Psoas muscle (tissue), 8 donors: ENCODE results near the gene ITGA11. TPM values are rescaled to one million over a fixed set of nuclear protein-coding genes. Genes with fewer than 3 reads are reported as not detected.
A peak's percentile ranks its signal among the peaks of the same experiment; 100 is the strongest.

ENCODE experiments used
- ATAC-seq, 4 donors: fragments of 200-7000 bp; cut with Tn5 transposase; one replicate each; pipeline ENCODE4 v1.9.1; 2020; ENCODE audit warnings: moderate library complexity in 3 of 4, mild to moderate bottlenecking in 2 of 4
- DNase-seq, 2 donors: peaks; one replicate each; pipeline ENCODE4 v3.0.0-alpha.2; 2020
- H3K27ac ChIP-seq: fragments of 200-600 bp; one replicate; pipeline ENCODE4 v1.8.0; 2022
- H3K27me3 ChIP-seq, 3 donors: fragments of 200-600 bp in 1 of 3; one replicate each; pipeline versions ENCODE4 v1.6.1 to v1.8.0; 2013 to 2022; ENCODE audit warnings: low read length in 2 of 3, mild to moderate bottlenecking in 2 of 3, moderate library complexity in 1 of 3; ENCODE audit not compliant: insufficient read depth in 3 of 3
- H3K36me3 ChIP-seq, 2 donors: fragments of 200-600 bp in 1 of 2; one replicate each; pipeline versions ENCODE4 v1.6.1 to v1.8.0; 2013 to 2022; ENCODE audit warnings: low read depth in 1 of 2, mild to moderate bottlenecking in 1 of 2, moderate library complexity in 1 of 2; ENCODE audit not compliant: insufficient read depth in 1 of 2
- H3K4me1 ChIP-seq: fragments of 200-600 bp; one replicate; pipeline ENCODE4 v1.8.0; 2022
- H3K4me3 ChIP-seq: fragments of 200-600 bp; one replicate; pipeline ENCODE4 v1.8.0; 2022; ENCODE audit warnings: mild to moderate bottlenecking
- H3K9me3 ChIP-seq: fragments of 200-600 bp; one replicate; pipeline ENCODE4 v1.8.0; 2022
- WGBS, 3 donors: extraction: QIAGEN DNeasy Blood & Tissue Kit; methylation state at CpG; one replicate each; pipeline versions ENCODE4 v1.1.6 to v1.1.7; 2013; 5-methylcytosine and 5-hydroxymethylcytosine counted together
- intact Hi-C, 2 donors: fragments of 100-400 bp; cut with DNase I; formaldehyde crosslinking; loops; one replicate each; pipeline versions ENCODE4 v1.11.0 to v1.14.2; 2022
- long read RNA-seq, 2 donors: library from polyadenylated mRNA; unstranded; transcript quantifications; one replicate each; pipeline ENCODE4 v2.0.0, GENCODE V29; 2021
- polyA plus RNA-seq, 3 donors: library from polyadenylated mRNA; stranded (reverse); fragments of 200-250 nt; gene quantifications; one replicate each; pipeline ENCODE4 v1.2.3, GENCODE V29; 2013
- total RNA-seq, 4 donors: library from RNA; stranded (reverse); fragmentation: NEBNext Ultra II Directional in 2 of 4; extraction: Animal tissue kit (Norgen Biotek cat#: 25700) in 2 of 4; gene quantifications; one replicate each; pipeline versions ENCODE4 v1.2.1 to v1.2.4, GENCODE V29; 2021 to 2023
- TF ChIP-seq, protein P1 (sequence below): fragments of 200-600 bp; IDR thresholded peaks from one replicate; pipeline ENCODE4 v1.8.0; 2022; ENCODE audit warnings: antibody characterized with exemption
- donor health status: healthy with polysubstance abuse.
- donor health status: DM: no; HTN: no; CAD: no; lungs with moderate emphysema.
- donor health status: Bipolar disorder and iron deficiency.
- donor health status: healthy.
- donor health status: DM: yes; HTN: yes; CAD: no.
- donor health status: DM: no; HTN: no; CAD: no.
- donor health status: DM: no; HTN: no; CAD: no.
- donor health status: DM: yes; HTN: yes; CAD: no.

ITGA11 gene, protein sequence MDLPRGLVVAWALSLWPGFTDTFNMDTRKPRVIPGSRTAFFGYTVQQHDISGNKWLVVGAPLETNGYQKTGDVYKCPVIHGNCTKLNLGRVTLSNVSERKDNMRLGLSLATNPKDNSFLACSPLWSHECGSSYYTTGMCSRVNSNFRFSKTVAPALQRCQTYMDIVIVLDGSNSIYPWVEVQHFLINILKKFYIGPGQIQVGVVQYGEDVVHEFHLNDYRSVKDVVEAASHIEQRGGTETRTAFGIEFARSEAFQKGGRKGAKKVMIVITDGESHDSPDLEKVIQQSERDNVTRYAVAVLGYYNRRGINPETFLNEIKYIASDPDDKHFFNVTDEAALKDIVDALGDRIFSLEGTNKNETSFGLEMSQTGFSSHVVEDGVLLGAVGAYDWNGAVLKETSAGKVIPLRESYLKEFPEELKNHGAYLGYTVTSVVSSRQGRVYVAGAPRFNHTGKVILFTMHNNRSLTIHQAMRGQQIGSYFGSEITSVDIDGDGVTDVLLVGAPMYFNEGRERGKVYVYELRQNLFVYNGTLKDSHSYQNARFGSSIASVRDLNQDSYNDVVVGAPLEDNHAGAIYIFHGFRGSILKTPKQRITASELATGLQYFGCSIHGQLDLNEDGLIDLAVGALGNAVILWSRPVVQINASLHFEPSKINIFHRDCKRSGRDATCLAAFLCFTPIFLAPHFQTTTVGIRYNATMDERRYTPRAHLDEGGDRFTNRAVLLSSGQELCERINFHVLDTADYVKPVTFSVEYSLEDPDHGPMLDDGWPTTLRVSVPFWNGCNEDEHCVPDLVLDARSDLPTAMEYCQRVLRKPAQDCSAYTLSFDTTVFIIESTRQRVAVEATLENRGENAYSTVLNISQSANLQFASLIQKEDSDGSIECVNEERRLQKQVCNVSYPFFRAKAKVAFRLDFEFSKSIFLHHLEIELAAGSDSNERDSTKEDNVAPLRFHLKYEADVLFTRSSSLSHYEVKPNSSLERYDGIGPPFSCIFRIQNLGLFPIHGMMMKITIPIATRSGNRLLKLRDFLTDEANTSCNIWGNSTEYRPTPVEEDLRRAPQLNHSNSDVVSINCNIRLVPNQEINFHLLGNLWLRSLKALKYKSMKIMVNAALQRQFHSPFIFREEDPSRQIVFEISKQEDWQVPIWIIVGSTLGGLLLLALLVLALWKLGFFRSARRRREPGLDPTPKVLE
- total RNA-seq (1 to 10 TPM in 3 of 4 donors, under 1 TPM in 1; 0.52 to 7.9 (median 4.4) TPM), polyA plus RNA-seq (under 1 TPM; 0.10 to 0.97 (median 0.49) TPM)
- long read RNA-seq, donor 1, result 0 reads
- long read RNA-seq, donor 2, partial matches to known transcripts, result 2 of 5 reads
- long read RNA-seq, donor 2, other reads (novel, unspliced or antisense), result 3 of 5 reads

DNA sequence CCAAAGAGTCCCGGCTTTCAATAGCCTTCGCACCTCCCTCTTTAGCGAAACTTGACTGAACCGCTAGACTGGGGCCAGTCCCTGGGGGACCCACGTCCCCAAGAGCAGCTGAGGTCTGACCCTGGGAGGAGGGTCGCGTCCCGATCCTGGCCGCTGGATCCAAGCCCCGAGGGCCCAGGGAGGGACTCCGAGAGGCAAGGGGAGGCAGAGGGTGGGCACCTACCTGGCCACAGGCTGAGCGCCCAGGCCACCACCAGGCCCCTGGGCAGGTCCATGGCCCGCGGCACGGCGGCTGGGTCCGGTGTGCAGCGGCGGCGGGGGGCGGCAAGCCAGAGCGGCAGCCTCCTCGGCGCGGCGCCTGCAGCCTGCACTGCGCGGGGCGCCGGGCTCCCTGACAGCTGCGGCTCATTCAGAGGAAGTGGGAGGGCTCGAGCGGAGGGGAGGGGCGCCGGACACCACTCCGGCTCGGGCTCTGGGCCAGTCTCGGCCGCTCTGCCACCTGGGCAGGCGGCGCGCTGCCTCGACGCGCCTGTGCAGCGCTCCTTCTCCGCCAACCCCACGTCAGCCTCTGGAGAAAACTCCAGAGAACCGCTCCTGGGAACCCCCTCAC is at the start of gene ITGA11:
Gene ITGA11, minus strand, starts transcription at position 372 of the 610 bp plus-strand sequence. Its CDS starts 97 bp downstream, at position 275.
- ATAC-seq, result peak; percentile 81 to 88 (median 84)
- WGBS, 3 donors, result 0 to 1% (median 1%) methylated on average over 37 to 49 of the region's 49 CpGs
- TF ChIP-seq, protein P1, sequence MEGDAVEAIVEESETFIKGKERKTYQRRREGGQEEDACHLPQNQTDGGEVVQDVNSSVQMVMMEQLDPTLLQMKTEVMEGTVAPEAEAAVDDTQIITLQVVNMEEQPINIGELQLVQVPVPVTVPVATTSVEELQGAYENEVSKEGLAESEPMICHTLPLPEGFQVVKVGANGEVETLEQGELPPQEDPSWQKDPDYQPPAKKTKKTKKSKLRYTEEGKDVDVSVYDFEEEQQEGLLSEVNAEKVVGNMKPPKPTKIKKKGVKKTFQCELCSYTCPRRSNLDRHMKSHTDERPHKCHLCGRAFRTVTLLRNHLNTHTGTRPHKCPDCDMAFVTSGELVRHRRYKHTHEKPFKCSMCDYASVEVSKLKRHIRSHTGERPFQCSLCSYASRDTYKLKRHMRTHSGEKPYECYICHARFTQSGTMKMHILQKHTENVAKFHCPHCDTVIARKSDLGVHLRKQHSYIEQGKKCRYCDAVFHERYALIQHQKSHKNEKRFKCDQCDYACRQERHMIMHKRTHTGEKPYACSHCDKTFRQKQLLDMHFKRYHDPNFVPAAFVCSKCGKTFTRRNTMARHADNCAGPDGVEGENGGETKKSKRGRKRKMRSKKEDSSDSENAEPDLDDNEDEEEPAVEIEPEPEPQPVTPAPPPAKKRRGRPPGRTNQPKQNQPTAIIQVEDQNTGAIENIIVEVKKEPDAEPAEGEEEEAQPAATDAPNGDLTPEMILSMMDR, result no peak
- Histone ChIP-seq H3K27me3 (peaks cover 0 to 44% (median 20%) of the 10 kb centered on the region in 3 donors), H3K36me3 (no peaks in the 10 kb centered on the region), H3K4me1 (peaks cover 8% of the 10 kb centered on the region), H3K4me3 (peak within 1 kb of the TSS; percentile 66), H3K9me3 (no peaks in the 10 kb centered on the region), H3K27ac (no peak within 1 kb of the TSS)
- intact Hi-C loops, result no loop called here
- peak; percentile 78 to 83 for DNase-seq

DNA sequence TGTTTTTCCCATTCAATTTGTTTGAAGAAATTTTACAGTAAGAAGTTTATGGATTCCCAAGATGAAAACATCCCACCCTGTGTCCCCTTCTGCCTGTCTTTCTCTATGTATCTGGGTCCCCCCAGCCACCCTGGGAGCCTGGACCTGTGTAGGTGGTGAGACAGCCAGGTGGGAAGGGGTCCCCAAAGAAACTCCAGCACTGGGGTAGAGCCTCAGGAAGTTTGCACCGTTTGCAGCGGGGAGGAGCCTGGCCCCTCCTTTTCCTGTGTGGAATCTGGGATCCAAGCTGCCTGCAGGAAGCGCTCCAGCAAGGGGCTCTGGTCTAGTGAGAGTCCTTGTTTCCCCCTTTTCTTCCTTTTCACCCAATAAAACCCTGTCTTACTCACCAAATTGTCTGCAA is 49.4 kb upstream of the ITGA11 start:
- no peak for ATAC-seq
- H3K27ac ChIP-seq, result no peak overlapping the region
- TF ChIP-seq, protein P1, result no peak

DNA sequence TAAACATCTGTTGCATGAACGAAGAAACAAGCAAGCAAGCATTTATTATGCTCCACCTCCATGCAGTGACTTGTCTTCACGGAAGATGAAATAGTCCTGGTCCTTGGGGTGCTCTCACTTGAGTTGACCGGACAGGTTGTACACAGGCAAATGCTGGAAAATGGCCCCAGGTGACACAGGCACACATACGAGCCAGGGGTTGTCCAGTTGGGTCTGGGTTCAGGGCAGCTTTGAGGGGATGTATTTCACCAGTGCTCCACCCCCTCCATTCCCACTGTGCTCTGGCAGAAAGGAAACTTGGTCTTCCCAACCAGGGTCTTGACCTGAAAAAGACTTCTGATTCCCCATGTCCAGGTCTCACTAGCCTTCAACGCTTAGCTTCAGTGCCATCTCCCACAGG is 48.3 kb upstream of the ITGA11 start:
- ATAC-seq (no peak), DNase-seq (no peak)
- Histone ChIP-seq H3K27me3 (peaks cover 0 to 12% (median 4%) of the 10 kb centered on the region in 3 donors), H3K36me3 (no peaks in the 10 kb centered on the region), H3K27ac (no peak overlapping the region), H3K9me3 (no peaks in the 10 kb centered on the region), H3K4me1 (no peaks in the 10 kb centered on the region), H3K4me3 (no peak overlapping the region)
- 77 to 90% (median 90%) methylated on average over 5 of the region's 5 CpGs for WGBS, 3 donors
- TF ChIP-seq, protein P1, result no peak
- intact Hi-C loops, result no loop called here

More for the DNA sequence above, 49.4 kb upstream of the ITGA11 start:
- H3K4me1 ChIP-seq, result no peaks in the 10 kb centered on the region
- H3K4me3 ChIP-seq, result no peak overlapping the region
- H3K36me3 ChIP-seq, result no peaks in the 10 kb centered on the region
- H3K9me3 ChIP-seq, result no peaks in the 10 kb centered on the region
- no peak for DNase-seq
- intact Hi-C loops, result no loop called here
- peaks cover 0 to 16% (median 4%) of the 10 kb centered on the region in 3 donors for H3K27me3 ChIP-seq
- 67 to 70% (median 68%) methylated on average over 3 of the region's 3 CpGs for WGBS, 3 donors

DNA sequence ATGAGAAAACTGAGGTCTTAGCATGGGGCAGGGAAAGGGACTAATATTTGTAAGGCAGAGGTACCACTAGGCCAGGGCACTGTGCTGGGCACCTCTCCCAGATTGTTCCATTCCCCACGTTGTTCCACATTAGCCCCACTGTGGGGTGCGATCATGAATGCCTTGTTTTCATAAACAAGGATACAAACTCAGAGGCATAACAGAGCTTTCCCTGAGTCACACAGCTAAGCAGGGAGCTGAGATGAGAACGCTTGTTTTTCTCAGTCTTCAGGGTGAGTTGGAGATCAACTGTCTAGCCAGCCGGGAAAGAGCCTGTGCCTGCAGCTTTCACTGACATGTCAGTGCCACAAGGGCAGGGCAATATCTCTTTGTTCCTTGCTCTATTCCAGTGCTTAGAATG is 47.9 kb upstream of the ITGA11 start:
- ATAC-seq (no peak), DNase-seq (no peak)
- Histone ChIP-seq H3K9me3 (no peaks in the 10 kb centered on the region), H3K4me1 (no peaks in the 10 kb centered on the region), H3K27ac (no peak overlapping the region), H3K36me3 (no peaks in the 10 kb centered on the region), H3K27me3 (peaks cover 0 to 9% (median 4%) of the 10 kb centered on the region in 3 donors), H3K4me3 (no peak overlapping the region)
- intact Hi-C loops, result no loop called here
- 45 to 68% (median 52%) methylated on average over 4 of the region's 4 CpGs for WGBS, 3 donors
- TF ChIP-seq, protein P1, result no peak
